Measurements from ENCODE around the gene TMTC3. TPM values are rescaled to one million over a fixed set of nuclear protein-coding genes. Genes with fewer than 3 reads are reported as not detected.

TMTC3 gene
- total RNA-seq, 2 donors from 2014 or later, result 3.3 to 6.2 TPM

GRCh38 chr12:88111074-88111652, 30.9 kb upstream of the TMTC3 start:
- ATAC-seq (peak; percentile 60), DNase-seq (no peak)
- H3K4me3 ChIP-seq, result no peak overlapping the region
- TF ChIP-seq POLR2A (IDR thresholded peaks at IDR 0.05), result no peak
- TF ChIP-seq, protein P1, sequence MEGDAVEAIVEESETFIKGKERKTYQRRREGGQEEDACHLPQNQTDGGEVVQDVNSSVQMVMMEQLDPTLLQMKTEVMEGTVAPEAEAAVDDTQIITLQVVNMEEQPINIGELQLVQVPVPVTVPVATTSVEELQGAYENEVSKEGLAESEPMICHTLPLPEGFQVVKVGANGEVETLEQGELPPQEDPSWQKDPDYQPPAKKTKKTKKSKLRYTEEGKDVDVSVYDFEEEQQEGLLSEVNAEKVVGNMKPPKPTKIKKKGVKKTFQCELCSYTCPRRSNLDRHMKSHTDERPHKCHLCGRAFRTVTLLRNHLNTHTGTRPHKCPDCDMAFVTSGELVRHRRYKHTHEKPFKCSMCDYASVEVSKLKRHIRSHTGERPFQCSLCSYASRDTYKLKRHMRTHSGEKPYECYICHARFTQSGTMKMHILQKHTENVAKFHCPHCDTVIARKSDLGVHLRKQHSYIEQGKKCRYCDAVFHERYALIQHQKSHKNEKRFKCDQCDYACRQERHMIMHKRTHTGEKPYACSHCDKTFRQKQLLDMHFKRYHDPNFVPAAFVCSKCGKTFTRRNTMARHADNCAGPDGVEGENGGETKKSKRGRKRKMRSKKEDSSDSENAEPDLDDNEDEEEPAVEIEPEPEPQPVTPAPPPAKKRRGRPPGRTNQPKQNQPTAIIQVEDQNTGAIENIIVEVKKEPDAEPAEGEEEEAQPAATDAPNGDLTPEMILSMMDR (IDR thresholded peaks at IDR 0.05), result peak; percentile 16 to 71 (median 60)
- H3K27me3 ChIP-seq, result no peaks in the 10 kb centered on the region
- WGBS, 2 donors, result 0 to 13% methylated on average over 1 of the region's 1 CpG
- H3K9me3 ChIP-seq, result no peaks in the 10 kb centered on the region
- intact Hi-C loops (cut with DNase I), result loop anchor here (5.0 kb wide), 1 partner anchor 886 kb away; no protein-coding TSS in a partner anchor
- H3K36me3 ChIP-seq (replicated peaks in 1 of 2; ENCODE audit: insufficient read depth in 1 of 2, low read depth in 2 of 2), result no peaks in the 10 kb centered on the region
- H3K27ac ChIP-seq, result no peak overlapping the region
- H3K4me1 ChIP-seq, result no peaks in the 10 kb centered on the region

DNA sequence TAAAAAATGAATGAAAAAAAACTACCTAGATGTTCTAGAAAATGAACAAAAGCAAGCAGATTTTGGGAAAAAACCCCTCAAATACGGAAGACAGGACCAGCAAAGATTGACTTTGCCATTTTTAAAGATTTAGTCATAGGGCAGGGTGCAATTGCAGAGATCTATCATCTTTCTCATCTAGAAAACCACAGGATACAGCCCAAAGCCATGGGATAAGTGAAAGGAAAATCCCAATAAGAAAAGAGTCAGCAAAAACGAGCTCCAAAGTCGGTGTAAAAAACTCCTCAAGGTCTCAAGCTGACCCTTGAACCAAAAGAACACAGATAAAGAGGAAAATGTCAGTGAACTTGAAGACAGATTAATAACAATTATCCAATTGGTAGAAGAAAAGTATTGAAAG, 28.2 kb upstream of the TMTC3 start:
- H3K4me3 ChIP-seq, result no peak overlapping the region
- H3K4me1 ChIP-seq, result no peaks in the 10 kb centered on the region
- intact Hi-C loops (cut with DNase I), result loop anchor here (5.0 kb wide), 1 partner anchor 883 kb away; no protein-coding TSS in a partner anchor
- no peaks in the 10 kb centered on the region for H3K9me3 ChIP-seq
- peaks cover 0 to 3% of the 10 kb centered on the region in 2 donors for H3K36me3 ChIP-seq (replicated peaks in 1 of 2; ENCODE audit: insufficient read depth in 1 of 2, low read depth in 2 of 2)
- no peak for TF ChIP-seq POLR2A (IDR thresholded peaks at IDR 0.05)
- TF ChIP-seq, protein P1 (IDR thresholded peaks at IDR 0.05), result no peak
- ATAC-seq, result no peak
- H3K27me3 ChIP-seq, result no peaks in the 10 kb centered on the region
- 28 to 31% methylated on average over 3 of the region's 3 CpGs for WGBS, 2 donors
- no peak for DNase-seq
- H3K27ac ChIP-seq, result no peak overlapping the region

DNA sequence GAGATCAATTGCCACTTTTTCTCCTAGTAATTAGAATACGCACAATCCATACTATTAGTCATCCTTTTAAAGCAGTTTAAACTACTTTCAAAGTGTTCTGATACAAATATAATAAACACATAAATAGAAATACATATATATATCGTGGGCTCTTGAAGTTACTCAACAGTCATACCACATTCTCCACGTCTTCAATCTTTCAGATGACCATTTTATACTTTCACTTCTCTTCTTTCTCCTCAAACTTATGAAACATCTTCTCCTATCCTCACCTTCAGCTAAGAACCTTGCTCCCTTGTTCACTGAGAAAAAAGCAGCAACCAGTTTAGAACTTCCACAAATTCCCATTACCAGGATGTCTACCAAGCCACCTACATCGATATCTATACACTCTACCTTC, 19.4 kb upstream of the TMTC3 start:
- H3K36me3 ChIP-seq (replicated peaks in 1 of 2; ENCODE audit: insufficient read depth in 1 of 2, low read depth in 2 of 2), result peaks cover 0 to 2% of the 10 kb centered on the region in 2 donors

DNA sequence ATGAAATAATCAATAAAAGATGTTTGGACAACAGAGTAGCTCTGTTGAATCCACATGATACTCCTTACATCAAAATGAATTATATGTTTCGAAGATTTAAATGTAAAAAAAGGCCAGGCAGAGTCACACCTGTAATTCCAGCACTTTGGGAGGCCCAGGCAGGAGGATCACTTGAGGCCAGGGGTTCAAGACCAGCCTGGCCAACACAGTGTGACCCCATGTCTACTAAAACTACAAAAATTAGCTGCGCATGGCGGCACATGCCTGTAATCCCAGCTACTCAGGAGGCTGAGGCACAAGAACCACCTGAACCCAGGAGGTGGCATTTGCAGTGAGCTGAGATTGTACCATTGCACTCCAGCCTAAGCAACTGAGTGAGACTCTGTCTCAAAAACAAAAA, 15.0 kb upstream of the TMTC3 start:
- intact Hi-C loops (cut with DNase I), result no loop called here
- Histone ChIP-seq H3K27me3 (no peaks in the 10 kb centered on the region), H3K27ac (no peak overlapping the region), H3K36me3 (replicated peaks in 1 of 2; ENCODE audit: insufficient read depth in 1 of 2, low read depth in 2 of 2) (peaks cover 0 to 2% of the 10 kb centered on the region in 2 donors), H3K9me3 (no peaks in the 10 kb centered on the region), H3K4me3 (no peak overlapping the region), H3K4me1 (no peaks in the 10 kb centered on the region)
- no peak for ATAC-seq
- 95 to 100% methylated on average over 3 of the region's 3 CpGs for WGBS, 2 donors
- TF ChIP-seq, protein P1 (IDR thresholded peaks at IDR 0.05), result no peak
- no peak for TF ChIP-seq POLR2A (IDR thresholded peaks at IDR 0.05)
- DNase-seq, result no peak

More for the DNA sequence above, 19.4 kb upstream of the TMTC3 start:
- intact Hi-C loops (cut with DNase I), result no loop called here
- Histone ChIP-seq H3K4me1 (no peaks in the 10 kb centered on the region), H3K27me3 (no peaks in the 10 kb centered on the region), H3K4me3 (no peak overlapping the region), H3K9me3 (no peaks in the 10 kb centered on the region), H3K27ac (no peak overlapping the region)
- 59 to 67% methylated on average over 4 of the region's 4 CpGs for WGBS, 2 donors
- DNase-seq (no peak), ATAC-seq (no peak)
- no peak for TF ChIP-seq POLR2A (IDR thresholded peaks at IDR 0.05)
- TF ChIP-seq, protein P1 (IDR thresholded peaks at IDR 0.05), result no peak

DNA sequence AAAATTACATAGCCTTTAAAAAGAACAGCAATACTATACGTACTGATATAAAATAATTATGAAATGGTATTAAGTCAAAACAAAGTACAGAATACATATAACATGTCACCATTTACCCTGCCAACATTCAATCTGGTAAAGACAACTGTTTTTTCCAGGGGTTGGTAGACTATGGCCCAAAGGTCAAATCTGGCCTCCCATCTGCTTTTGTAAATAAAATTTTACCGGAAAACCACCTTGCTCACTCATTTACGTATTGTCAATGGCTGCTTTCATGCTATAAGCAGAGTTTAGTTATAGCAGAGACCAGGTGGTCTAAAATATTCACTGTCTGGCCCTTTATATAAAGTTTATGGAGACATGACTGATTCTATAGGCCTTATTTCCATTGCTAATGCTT, 14.3 kb upstream of the TMTC3 start:
- no peak for ATAC-seq
- Histone ChIP-seq H3K36me3 (replicated peaks in 1 of 2; ENCODE audit: insufficient read depth in 1 of 2, low read depth in 2 of 2) (peaks cover 0 to 2% of the 10 kb centered on the region in 2 donors), H3K4me3 (no peak overlapping the region), H3K27ac (no peak overlapping the region), H3K9me3 (no peaks in the 10 kb centered on the region), H3K27me3 (no peaks in the 10 kb centered on the region), H3K4me1 (no peaks in the 10 kb centered on the region)
- no peak for DNase-seq
- intact Hi-C loops (cut with DNase I), result no loop called here
- WGBS, 2 donors, result 90 to 96% methylated on average over 3 of the region's 3 CpGs
- no peak for TF ChIP-seq POLR2A (IDR thresholded peaks at IDR 0.05)
- TF ChIP-seq, protein P1 (IDR thresholded peaks at IDR 0.05), result no peak
